Osteoblast (primary cell): ENCODE data around the gene NHLRC2. TPM values are rescaled to one million over a fixed set of nuclear protein-coding genes. Genes with fewer than 3 reads are reported as not detected.

Experiments
- DNase-seq: peaks from one replicate; pipeline ENCODE4 v3.0.0; 2011; ENCODE audit warnings: low spot score, mixed read lengths; ENCODE audit not compliant: insufficient read length; ENCODE audit errors: missing footprints
- H2AFZ ChIP-seq: 2 replicates; pipeline ENCODE4 v1.6.0; 2011; ENCODE audit warnings: mild to moderate bottlenecking, low read length
- H3K27ac ChIP-seq: 2 replicates; pipeline ENCODE4 v1.5.1; 2011; ENCODE audit warnings: mild to moderate bottlenecking, low read depth, low read length, moderate library complexity
- H3K27me3 ChIP-seq: 2 replicates; pipeline ENCODE4 v1.6.0; 2012; ENCODE audit warnings: mild to moderate bottlenecking, control low read depth, inconsistent platforms, low read length, moderate library complexity; ENCODE audit not compliant: insufficient read depth
- H3K36me3 ChIP-seq: 2 replicates; pipeline ENCODE4 v1.5.1; 2011; ENCODE audit warnings: mild to moderate bottlenecking, low read length, control low read depth, moderate library complexity; ENCODE audit not compliant: insufficient read depth
- H3K4me1 ChIP-seq: 2 replicates; pipeline ENCODE4 v1.5.1; 2011; ENCODE audit warnings: mild to moderate bottlenecking, low read length, control low read depth, moderate library complexity; ENCODE audit not compliant: insufficient read depth
- H3K4me2 ChIP-seq: 2 replicates; pipeline ENCODE4 v1.6.0; 2011; ENCODE audit warnings: mild to moderate bottlenecking, low read length; ENCODE audit not compliant: insufficient read depth
- H3K4me3 ChIP-seq: fragments of 200-600 bp; sonication (generic); 3 replicates; pipeline ENCODE4 v1.5.1; 2012; ENCODE audit warnings: mild to moderate bottlenecking, low read length, inconsistent platforms; ENCODE audit not compliant: insufficient read depth
- H3K79me2 ChIP-seq: 2 replicates; pipeline ENCODE4 v1.6.0; 2012; ENCODE audit warnings: mild to moderate bottlenecking, low read length, control low read depth, inconsistent platforms; ENCODE audit not compliant: insufficient read depth
- H3K9me3 ChIP-seq: 2 replicates; pipeline ENCODE4 v1.5.1; 2011; ENCODE audit warnings: low read depth, low read length, control low read depth
- H4K20me1 ChIP-seq: 2 replicates; pipeline ENCODE4 v1.6.0; 2012; ENCODE audit warnings: mild to moderate bottlenecking, low read length, control low read depth; ENCODE audit not compliant: insufficient read depth
- total RNA-seq: library from RNA; depleted of rRNA; stranded (reverse); fragments of >200 nt; gene quantifications from 2 replicates; pipeline ENCODE4 v1.2.3, GENCODE V29; 2012
- TF ChIP-seq, protein P1 (sequence below): IDR thresholded peaks from 2 replicates; pipeline ENCODE4 v1.5.1; 2011; ENCODE audit warnings: mild to moderate bottlenecking, low read depth, low read length, moderate library complexity; ENCODE audit errors: extremely low read depth

The NHLRC2 gene
- total RNA-seq, 1 donor = 15.6 TPM

GRCh38 chr10:113945075-113945686 lies 90.7 kb downstream of the NHLRC2 start:
- DNase-seq = no peak
- H3K4me1 ChIP-seq = peaks cover 4% of the 10 kb centered on the region
- H3K27me3 ChIP-seq = no peaks in the 10 kb centered on the region
- no peaks in the 10 kb centered on the region for H3K36me3 ChIP-seq
- no peaks in the 10 kb centered on the region for H3K9me3 ChIP-seq
- no peaks in the 10 kb centered on the region for H4K20me1 ChIP-seq
- TF ChIP-seq, protein P1, sequence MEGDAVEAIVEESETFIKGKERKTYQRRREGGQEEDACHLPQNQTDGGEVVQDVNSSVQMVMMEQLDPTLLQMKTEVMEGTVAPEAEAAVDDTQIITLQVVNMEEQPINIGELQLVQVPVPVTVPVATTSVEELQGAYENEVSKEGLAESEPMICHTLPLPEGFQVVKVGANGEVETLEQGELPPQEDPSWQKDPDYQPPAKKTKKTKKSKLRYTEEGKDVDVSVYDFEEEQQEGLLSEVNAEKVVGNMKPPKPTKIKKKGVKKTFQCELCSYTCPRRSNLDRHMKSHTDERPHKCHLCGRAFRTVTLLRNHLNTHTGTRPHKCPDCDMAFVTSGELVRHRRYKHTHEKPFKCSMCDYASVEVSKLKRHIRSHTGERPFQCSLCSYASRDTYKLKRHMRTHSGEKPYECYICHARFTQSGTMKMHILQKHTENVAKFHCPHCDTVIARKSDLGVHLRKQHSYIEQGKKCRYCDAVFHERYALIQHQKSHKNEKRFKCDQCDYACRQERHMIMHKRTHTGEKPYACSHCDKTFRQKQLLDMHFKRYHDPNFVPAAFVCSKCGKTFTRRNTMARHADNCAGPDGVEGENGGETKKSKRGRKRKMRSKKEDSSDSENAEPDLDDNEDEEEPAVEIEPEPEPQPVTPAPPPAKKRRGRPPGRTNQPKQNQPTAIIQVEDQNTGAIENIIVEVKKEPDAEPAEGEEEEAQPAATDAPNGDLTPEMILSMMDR = no peak
- no peak overlapping the region for H3K4me2 ChIP-seq
- no peak overlapping the region for H3K27ac ChIP-seq
- no peak overlapping the region for H3K4me3 ChIP-seq
- H2AFZ ChIP-seq = no peak overlapping the region
- H3K79me2 ChIP-seq = no peaks in the 10 kb centered on the region

GRCh38 chr10:113945687-113946085 lies 91.2 kb downstream of the NHLRC2 start:
- Histone ChIP-seq H4K20me1 (no peaks in the 10 kb centered on the region), H2AFZ (no peak overlapping the region), H3K4me1 (peaks cover 4% of the 10 kb centered on the region), H3K36me3 (no peaks in the 10 kb centered on the region), H3K4me2 (no peak overlapping the region), H3K4me3 (no peak overlapping the region), H3K9me3 (no peaks in the 10 kb centered on the region), H3K27me3 (no peaks in the 10 kb centered on the region), H3K79me2 (no peaks in the 10 kb centered on the region), H3K27ac (no peak overlapping the region)
- TF ChIP-seq, protein P1 = no peak
- DNase-seq = no peak

DNA sequence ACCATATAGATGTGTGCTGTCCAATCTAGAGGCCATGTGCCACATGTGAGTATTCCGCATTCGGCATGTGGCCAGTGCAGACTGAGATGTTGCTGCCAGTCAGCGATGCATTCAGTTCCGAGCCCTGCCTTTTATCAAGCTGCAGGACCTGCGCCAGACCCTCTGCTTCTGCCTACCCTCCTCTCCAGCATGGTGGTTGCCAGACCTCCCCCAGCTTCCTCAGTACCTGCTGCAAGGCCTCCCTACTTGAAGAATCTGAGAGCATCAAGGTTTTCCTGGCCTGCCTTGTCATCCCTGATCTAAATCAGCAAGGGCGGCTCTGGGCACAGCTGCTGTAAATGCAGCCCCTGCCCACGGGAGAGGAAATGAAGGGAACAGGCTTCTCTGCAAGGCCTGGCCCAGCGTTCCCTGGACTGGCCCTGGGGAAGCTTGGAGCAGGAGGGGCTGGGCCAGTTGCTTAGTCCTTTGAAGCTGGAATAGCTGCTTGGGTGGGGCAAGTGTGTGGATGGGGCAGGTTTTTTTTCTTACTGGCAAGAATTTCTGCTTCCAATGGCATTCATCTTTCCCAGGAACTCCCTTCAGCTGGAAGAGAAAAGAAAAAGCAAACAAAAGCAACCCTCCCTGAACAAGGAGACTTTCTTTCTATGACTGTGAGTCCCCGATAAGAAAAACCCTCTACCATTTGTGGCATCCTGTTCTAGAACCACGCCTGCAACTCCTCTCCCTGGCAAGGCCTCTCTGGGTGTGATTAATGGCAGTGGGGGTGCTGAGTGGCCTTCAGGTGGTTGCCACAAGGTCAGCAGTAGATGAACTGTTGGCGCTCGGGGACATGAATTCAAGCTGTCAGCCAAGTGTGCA lies 93.0 kb downstream of the NHLRC2 start:
- no peaks in the 10 kb centered on the region for H3K79me2 ChIP-seq
- H3K36me3 ChIP-seq = no peaks in the 10 kb centered on the region
- no peak overlapping the region for H3K4me3 ChIP-seq
- H3K4me1 ChIP-seq = peaks cover 4% of the 10 kb centered on the region
- H3K9me3 ChIP-seq = no peaks in the 10 kb centered on the region
- H3K4me2 ChIP-seq = no peak overlapping the region
- no peak overlapping the region for H2AFZ ChIP-seq
- DNase-seq = no peak
- TF ChIP-seq, protein P1 = no peak
- no peaks in the 10 kb centered on the region for H3K27me3 ChIP-seq
- no peaks in the 10 kb centered on the region for H4K20me1 ChIP-seq
- no peak overlapping the region for H3K27ac ChIP-seq

DNA sequence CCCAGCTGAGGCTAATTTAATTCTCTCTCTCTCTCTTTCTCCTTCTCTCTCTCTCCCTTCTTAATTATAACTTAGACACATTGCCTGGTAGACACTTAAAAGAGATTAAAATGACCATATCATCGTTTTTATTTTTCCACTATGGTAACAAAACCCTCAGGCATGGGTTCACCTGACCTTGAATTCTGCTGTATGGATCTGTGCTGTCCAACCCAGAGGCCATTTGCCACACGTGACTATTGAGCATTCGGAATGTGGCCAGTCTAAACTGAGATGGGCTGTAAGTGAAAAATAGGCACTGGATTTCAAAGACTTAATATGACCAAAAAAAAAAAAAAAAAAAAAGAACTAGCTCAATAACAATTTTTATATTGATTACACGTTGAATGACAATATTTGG lies 93.6 kb downstream of the NHLRC2 start:
- DNase-seq = no peak
- TF ChIP-seq, protein P1 = no peak
- H3K27ac ChIP-seq = no peak overlapping the region
- H3K4me3 ChIP-seq = no peak overlapping the region
- no peak overlapping the region for H2AFZ ChIP-seq
- peaks cover 4% of the 10 kb centered on the region for H3K4me1 ChIP-seq
- no peaks in the 10 kb centered on the region for H3K9me3 ChIP-seq
- no peaks in the 10 kb centered on the region for H3K36me3 ChIP-seq
- H3K4me2 ChIP-seq = no peak overlapping the region
- no peaks in the 10 kb centered on the region for H4K20me1 ChIP-seq
- H3K79me2 ChIP-seq = no peaks in the 10 kb centered on the region
- H3K27me3 ChIP-seq = no peaks in the 10 kb centered on the region
